Subcutaneous abdominal adipose tissue (tissue), 5 donors: ENCODE results near the gene TRABD.
"Not testable (repeated sequence)": the region's sequence is repeated elsewhere in the genome, so short reads cannot be mapped to it uniquely, and the experiment has no call there.

Experiments
- H3K27ac ChIP-seq: one replicate; pipeline ENCODE4 v1.7.0; 2013; ENCODE audit warnings: low read depth, mild to moderate bottlenecking, inconsistent platforms, low read length, moderate library complexity
- H3K27me3 ChIP-seq, 5 donors: one replicate each; pipeline ENCODE4 v1.7.0; 2013; ENCODE audit warnings: low read length in 5 of 5, inconsistent platforms in 1 of 5; ENCODE audit not compliant: control insufficient read depth in 5 of 5, insufficient read depth in 4 of 5
- H3K36me3 ChIP-seq, 5 donors: one replicate each; pipeline ENCODE4 v1.7.0; 2013; ENCODE audit warnings: low read length in 5 of 5; ENCODE audit not compliant: control insufficient read depth in 5 of 5, insufficient read depth in 5 of 5
- H3K4me1 ChIP-seq, 5 donors: one replicate each; pipeline ENCODE4 v1.7.0; 2013; ENCODE audit warnings: low read length in 5 of 5, mild to moderate bottlenecking in 3 of 5, moderate library complexity in 1 of 5; ENCODE audit not compliant: control insufficient read depth in 5 of 5, insufficient read depth in 5 of 5
- H3K4me3 ChIP-seq, 5 donors: one replicate each; pipeline ENCODE4 v1.7.0; 2013; ENCODE audit warnings: low read length in 5 of 5, low read depth in 1 of 5
- H3K9ac ChIP-seq, 5 donors: one replicate each; pipeline ENCODE4 v1.7.0; 2013; ENCODE audit warnings: low read length in 5 of 5, mild to moderate bottlenecking in 4 of 5, moderate library complexity in 3 of 5
- H3K9me3 ChIP-seq, 5 donors: one replicate each; pipeline ENCODE4 v1.7.0; 2013; ENCODE audit warnings: low read length in 5 of 5; ENCODE audit not compliant: control insufficient read depth in 5 of 5
- donor health status: healthy.
- donor health status: healthy.
- donor health status: healthy.
- donor health status: healthy.
- donor health status: healthy.

TRABD gene

DNA sequence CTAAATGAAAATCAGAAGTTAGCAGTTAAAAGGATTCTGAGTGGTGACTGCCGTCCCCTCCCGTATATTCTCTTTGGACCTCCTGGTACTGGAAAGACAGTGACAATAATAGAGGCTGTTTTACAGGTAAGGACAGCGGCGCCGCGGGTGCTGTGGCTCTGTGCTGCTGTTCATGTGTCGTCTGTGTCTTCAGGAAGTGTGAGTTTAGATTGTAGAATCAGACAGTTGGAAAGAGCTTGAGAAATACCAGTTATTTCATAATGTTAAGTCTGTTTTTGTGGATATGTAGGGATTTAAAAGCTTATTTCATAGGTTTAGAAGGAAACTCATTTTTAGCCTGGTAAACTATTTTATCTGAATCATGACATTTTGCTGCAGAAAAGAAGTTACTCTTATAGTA lies 42.6 kb upstream of the TRABD start:
- Histone ChIP-seq H3K9ac (no peak overlapping the region), H3K4me3 (no peak overlapping the region), H3K27ac (no peak overlapping the region), H3K36me3 (no peaks in the 10 kb centered on the region), H3K27me3 (peaks cover 0 to 15% (median 10%) of the 10 kb centered on the region in 5 donors), H3K9me3 (no peaks in the 10 kb centered on the region), H3K4me1 (peaks cover 0 to 3% (median 0%) of the 10 kb centered on the region in 5 donors)

- H3K9ac ChIP-seq, result no peak overlapping the region
- no peak overlapping the region for H3K4me3 ChIP-seq
- peaks cover 0 to 15% (median 10%) of the 10 kb centered on the region in 5 donors for H3K27me3 ChIP-seq
- no peak overlapping the region for H3K27ac ChIP-seq
- H3K9me3 ChIP-seq, result no peaks in the 10 kb centered on the region
- H3K36me3 ChIP-seq, result no peaks in the 10 kb centered on the region
- H3K4me1 ChIP-seq, result peaks cover 0 to 3% (median 0%) of the 10 kb centered on the region in 5 donors
These were observed 41.6 kb upstream of the TRABD start for GRCh38 chr22:50144005-50144614.

DNA sequence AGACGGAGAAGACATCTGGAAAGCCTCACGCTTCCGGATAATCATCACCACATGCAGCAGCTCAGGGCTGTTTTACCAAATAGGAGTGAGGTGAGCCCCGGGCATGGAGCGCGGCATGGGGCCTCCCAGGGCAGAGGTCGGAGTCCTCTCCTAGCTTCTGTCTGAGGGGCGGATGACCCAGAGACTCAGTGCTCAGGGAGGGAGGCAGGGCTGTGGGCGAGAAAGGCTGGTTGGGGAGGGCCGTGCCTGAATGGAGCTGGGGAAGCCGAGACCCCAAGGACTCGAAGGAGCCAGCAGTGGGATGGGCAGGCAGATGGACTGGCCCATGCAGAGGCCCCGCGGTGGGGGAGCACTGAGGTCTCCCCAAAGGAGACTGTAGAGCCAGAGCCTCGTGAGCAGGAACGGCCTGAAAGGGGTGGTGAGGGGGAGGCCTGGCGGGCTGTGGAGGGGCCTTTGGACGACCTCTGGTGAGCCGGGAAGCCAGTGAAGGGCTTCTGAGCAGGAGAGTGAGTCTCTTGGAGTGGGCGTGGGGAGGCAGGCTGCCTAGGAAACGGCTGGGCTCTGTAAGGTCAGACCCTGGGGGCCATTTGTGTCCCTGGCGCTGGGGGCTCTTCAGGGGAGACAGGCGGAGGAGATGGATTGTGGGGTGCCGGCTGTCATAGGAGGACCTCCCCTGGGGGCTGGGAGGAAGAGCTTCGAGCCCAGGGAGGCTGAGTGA lies 39.8 kb upstream of the TRABD start:
- H3K4me1 ChIP-seq, result peaks cover 0 to 3% (median 0%) of the 10 kb centered on the region in 5 donors
- H3K27ac ChIP-seq, result no peak overlapping the region
- peaks cover 0 to 15% (median 10%) of the 10 kb centered on the region in 5 donors for H3K27me3 ChIP-seq
- no peaks in the 10 kb centered on the region for H3K9me3 ChIP-seq
- H3K36me3 ChIP-seq, result no peaks in the 10 kb centered on the region
- H3K9ac ChIP-seq, result no peak overlapping the region
- no peak overlapping the region for H3K4me3 ChIP-seq

DNA sequence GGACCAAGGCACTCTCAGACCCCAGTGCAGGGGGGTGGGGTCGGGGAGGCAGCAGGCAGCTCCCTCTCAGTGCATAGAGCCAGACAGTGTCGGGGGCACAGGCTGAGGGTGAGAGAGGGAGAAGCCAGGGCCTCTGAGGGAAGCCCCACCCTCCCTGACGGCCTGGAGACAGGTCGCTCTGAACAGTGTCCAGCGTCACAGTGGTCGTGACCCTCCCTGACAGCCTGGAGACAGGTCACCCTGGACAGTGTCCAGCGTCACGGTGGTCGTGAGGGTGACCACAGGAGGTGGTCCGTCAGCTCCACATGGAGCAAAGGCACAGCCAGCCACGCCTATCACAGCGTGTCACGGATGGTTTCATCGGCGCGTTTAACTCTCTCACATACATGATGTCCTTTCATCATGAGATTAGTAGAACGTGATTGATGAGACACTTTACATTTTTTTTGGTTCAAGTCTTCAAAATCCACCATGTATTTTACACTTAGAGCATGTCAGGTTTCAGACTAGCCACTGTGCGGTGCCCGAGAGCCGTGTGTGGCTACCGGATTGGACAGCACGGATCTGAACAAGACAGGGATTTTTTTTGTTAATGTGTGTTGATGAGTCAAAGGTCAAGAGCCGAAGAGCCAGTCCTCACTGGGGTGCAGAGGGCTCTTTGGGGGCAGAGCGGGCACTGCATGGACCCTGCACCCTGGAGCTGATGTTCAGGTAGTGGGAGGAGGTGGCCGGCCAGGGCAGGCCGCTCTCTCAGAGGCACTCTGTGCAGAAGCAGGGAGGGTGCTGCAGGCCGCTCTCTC lies 39.1 kb upstream of the TRABD start:
- no peaks in the 10 kb centered on the region for H3K9me3 ChIP-seq
- H3K27me3 ChIP-seq, result peaks cover 0 to 15% (median 10%) of the 10 kb centered on the region in 5 donors
- peaks cover 0 to 8% (median 6%) of the 10 kb centered on the region in 5 donors for H3K4me1 ChIP-seq
- no peak overlapping the region for H3K4me3 ChIP-seq
- H3K27ac ChIP-seq, result no peak overlapping the region
- no peak overlapping the region for H3K9ac ChIP-seq
- no peaks in the 10 kb centered on the region for H3K36me3 ChIP-seq

GRCh38 chr22:50147258-50148165 lies 38.2 kb upstream of the TRABD start:
- H3K36me3 ChIP-seq, H3K4me3 ChIP-seq, H3K9ac ChIP-seq, H3K9me3 ChIP-seq, H3K27ac ChIP-seq: not testable (repeated sequence)
- Histone ChIP-seq H3K4me1 (peaks cover 0 to 17% (median 14%) of the 10 kb centered on the region in 5 donors), H3K27me3 (peaks cover 0 to 15% (median 9%) of the 10 kb centered on the region in 5 donors)

- Histone ChIP-seq H3K27me3 (peaks cover 0 to 15% (median 9%) of the 10 kb centered on the region in 5 donors), H3K9ac (no peak overlapping the region), H3K36me3 (no peaks in the 10 kb centered on the region), H3K27ac (no peak overlapping the region), H3K4me1 (peaks cover 0 to 18% (median 14%) of the 10 kb centered on the region in 5 donors), H3K4me3 (no peak overlapping the region), H3K9me3 (no peaks in the 10 kb centered on the region)
These were observed 37.6 kb upstream of the TRABD start for GRCh38 chr22:50148166-50148500.

DNA sequence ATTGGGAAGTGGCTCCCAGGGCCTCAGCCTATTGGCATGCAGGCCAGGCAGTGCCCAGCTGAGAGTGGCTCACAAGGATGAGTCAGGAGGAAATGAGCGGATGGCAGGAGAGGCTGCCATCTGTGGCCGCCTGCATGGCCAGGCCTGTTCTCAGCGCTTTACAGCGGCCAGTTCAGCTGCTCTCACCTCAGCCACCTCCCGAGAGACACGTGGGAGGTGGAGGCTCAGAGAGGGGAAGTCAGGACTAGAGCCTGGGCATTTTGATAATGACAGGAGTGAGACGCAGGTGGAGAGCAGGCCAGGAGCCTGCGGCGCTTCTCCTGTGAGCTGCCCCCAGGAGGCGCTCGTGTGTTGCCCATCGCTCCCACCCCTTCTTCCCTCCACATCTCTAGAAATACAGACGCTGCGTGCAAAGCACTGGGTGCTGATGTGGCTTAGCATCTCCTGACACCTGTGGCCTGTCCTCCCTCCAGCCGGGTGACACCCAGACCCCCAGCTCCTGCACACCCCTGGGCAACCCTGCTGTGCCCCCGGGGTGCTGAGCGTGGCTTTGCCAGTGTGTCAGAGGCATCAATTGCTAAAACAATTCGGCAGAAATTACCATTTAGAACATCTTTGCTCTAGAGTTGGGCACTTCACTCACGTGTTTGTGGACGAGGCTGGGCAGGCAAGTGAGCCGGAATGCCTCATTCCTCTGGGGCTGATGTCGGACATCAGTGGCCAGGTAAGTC lies 36.6 kb upstream of the TRABD start:
- Histone ChIP-seq H3K4me3 (no peak overlapping the region), H3K36me3 (no peaks in the 10 kb centered on the region), H3K9me3 (no peaks in the 10 kb centered on the region), H3K9ac (no peak overlapping the region), H3K27ac (no peak overlapping the region), H3K4me1 (peaks cover 0 to 18% (median 14%) of the 10 kb centered on the region in 5 donors), H3K27me3 (peaks cover 0 to 10% (median 9%) of the 10 kb centered on the region in 5 donors)

DNA sequence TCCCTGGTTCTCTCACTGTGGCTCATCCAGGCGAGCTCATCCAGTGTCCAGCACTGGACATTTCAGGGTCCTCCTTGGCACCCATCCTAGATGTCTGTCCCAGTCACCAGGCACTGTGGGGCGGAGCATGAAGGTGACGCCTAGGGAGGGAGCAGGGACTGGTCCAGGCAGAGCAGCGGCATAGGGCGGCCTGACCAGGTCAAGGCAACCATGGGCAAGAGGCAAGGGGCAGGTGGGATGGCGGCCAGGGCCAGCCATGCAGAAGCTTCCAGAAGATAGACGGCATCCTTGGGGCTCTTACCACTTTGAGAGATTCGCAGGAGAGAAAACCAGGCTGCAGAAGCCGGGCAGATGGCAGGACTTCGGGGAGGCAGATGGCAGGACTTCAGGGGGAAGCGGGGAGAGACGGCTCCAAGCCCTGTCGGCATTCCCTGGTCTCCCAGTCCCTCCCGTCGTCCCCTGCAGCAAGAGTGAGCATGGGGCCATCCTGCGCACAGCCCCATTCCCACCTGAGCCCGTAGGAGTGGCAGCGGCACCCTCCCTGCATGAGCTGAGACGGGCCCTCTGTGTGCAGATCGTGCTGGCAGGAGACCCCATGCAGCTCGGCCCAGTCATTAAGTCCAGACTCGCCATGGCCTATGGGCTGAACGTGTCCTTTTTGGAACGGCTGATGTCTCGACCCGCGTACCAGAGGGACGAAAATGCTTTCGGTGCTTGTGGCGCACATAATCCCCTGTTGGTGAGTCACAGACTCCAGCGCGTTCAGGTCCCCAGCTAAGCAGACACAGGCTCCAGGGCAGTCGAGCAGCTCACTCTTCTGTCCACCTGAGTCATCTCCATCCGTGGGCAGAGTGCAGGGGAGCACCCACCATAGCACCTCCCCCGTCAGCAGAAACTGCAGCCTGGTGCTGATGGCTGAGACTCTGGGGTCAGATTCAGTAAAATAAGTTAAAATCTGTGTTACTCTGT lies 35.3 kb upstream of the TRABD start:
- Histone ChIP-seq H3K4me1 (peaks cover 0 to 18% (median 14%) of the 10 kb centered on the region in 5 donors), H3K9me3 (no peaks in the 10 kb centered on the region), H3K4me3 (no peak overlapping the region), H3K27ac (no peak overlapping the region), H3K9ac (no peak overlapping the region), H3K36me3 (no peaks in the 10 kb centered on the region), H3K27me3 (peaks cover 0 to 10% (median 9%) of the 10 kb centered on the region in 5 donors)
